ENCODE measurements around the gene C21orf91. TPM values are rescaled to one million over a fixed set of nuclear protein-coding genes. Genes with fewer than 3 reads are reported as not detected.

Gene C21orf91
- total and polyA plus RNA-seq, 2 experiments from 2014 or later: 10.9 to 20.0 TPM

DNA sequence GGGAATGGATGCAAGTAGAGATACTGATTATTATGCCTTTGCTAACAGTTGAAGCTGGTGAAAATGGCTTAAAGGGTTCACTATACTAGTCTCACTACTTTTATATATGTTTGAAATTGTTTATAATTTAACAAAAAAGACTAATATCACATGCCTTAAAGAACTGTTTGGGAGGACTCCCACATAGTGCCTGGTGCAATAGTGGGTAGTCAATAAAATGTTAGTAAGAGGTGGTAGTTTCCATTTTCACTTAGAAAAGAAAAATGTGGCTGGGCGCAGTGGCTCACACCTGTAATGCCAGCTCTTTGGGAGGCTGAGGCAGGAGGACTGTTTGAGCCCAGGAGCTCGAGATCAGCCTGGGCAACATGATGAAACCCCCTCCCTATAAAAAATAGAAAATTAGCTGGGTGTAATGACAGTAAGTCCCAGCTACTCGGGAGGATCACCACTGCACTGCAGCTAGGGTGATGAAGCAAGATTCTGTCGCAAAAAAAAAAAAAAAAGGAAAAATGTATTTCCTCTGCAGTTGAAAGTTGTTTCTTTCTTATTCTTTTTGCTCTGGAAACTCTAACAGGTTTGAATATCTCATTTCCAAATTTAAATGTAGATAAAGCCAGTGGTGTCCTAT is 24.5 kb downstream of the C21orf91 start (continued):
- TF ChIP-seq, protein P1, sequence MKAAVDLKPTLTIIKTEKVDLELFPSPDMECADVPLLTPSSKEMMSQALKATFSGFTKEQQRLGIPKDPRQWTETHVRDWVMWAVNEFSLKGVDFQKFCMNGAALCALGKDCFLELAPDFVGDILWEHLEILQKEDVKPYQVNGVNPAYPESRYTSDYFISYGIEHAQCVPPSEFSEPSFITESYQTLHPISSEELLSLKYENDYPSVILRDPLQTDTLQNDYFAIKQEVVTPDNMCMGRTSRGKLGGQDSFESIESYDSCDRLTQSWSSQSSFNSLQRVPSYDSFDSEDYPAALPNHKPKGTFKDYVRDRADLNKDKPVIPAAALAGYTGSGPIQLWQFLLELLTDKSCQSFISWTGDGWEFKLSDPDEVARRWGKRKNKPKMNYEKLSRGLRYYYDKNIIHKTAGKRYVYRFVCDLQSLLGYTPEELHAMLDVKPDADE (IDR thresholded peaks at IDR 0.05): no peak
- TF ChIP-seq ZNF114 (CRISPR knock-in tag; IDR thresholded peaks at IDR 0.05) (no peak), STAT1 (IDR thresholded peaks at IDR 0.05; ENCODE audit: unreplicated experiment) (no peak)

DNA sequence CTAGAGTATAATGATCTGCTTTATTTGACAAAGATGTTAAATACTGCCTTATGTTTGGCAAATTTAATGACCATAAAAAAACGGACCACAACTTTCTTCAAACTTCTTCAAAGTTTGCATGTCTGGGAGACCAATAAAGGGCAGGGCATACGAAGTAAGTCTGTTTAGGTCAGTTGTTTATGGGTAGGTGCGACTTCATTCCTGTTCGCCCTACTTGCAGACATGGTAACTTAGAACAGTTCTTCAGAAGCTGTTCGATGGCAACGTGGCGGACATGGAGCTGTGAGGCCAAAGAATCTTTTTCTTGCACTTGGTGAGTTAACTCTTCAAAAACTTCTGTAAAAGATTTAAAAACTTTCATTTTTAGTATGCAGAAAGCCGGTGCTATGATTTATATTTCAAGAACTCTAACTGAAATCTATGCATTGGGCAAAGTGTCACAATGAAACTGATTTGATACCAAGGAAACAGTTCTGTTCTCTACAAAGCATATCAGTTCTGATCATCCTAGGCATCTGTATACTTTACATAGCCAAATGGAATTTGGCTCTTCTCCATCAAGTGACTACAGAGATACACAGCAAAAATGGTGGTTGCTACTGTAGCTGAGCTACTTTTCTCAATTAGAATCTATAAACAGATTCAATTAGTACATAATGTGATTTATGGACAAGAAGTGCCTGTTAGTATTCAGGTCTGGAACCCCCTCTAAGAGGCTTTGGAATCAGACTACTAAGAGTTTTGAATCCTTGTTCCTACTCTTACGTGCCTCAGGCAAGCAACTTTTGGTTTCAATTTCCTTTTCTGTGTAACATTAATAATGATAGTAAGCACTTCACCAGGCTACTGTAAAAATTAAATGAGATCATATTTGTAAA is 25.7 kb downstream of the C21orf91 start:
- Mint-ChIP-seq H3K27ac (no peak overlapping the region), H3K9me3 (no peaks in the 10 kb centered on the region), H3K4me1 (no peaks in the 10 kb centered on the region), H3K36me3 (ENCODE audit: low read depth) (peaks cover 23% of the 10 kb centered on the region), H3K27me3 (ENCODE audit: insufficient read depth, low read depth, poor library complexity) (no peaks in the 10 kb centered on the region), H3K4me3 (no peak overlapping the region)
- H3K36me3 ChIP-seq (ENCODE audit: insufficient read depth): 0 out of 2 replicates have a peak, but pooled peaks cover 9% of the 10 kb centered on the region
- no peak for DNase-seq (ENCODE audit: low spot score)
- H3K4me2 ChIP-seq: no peak overlapping the region
- ATAC-seq: no peak
- no peaks in the 10 kb centered on the region for H3K4me1 ChIP-seq (ENCODE audit: insufficient read depth)
- H3K9me2 ChIP-seq (ENCODE audit: insufficient read depth): no peaks in the 10 kb centered on the region
- H3K79me2 ChIP-seq (replicated peaks; ENCODE audit: insufficient read depth): no peaks in the 10 kb centered on the region; the same call in 1 of the 2 replicates
- no peaks in the 10 kb centered on the region for H4K20me1 ChIP-seq (replicated peaks; ENCODE audit: insufficient read depth)
- no peak overlapping the region for H3K4me3 ChIP-seq
- no peak overlapping the region for H2AFZ ChIP-seq
- no peaks in the 10 kb centered on the region for H3F3A ChIP-seq (replicated peaks; ENCODE audit: low read depth)
- H3K27me3 ChIP-seq (ENCODE audit: insufficient read depth): no peaks in the 10 kb centered on the region
- H3K27ac ChIP-seq (ENCODE audit: low read depth): no peak overlapping the region
- TF ChIP-seq EZH2 (IDR thresholded peaks at IDR 0.05; ENCODE audit: low read depth, unreplicated experiment) (no peak), POLR2AphosphoS5 (IDR thresholded peaks at IDR 0.05; ENCODE audit: low read depth) (no peak), CREB1 (CRISPR knock-in tag; IDR thresholded peaks at IDR 0.05; ENCODE audit: low read depth) (no peak), ZNF331 (CRISPR knock-in tag; IDR thresholded peaks at IDR 0.05; ENCODE audit: low read depth) (no peak), JUNB (IDR thresholded peaks at IDR 0.05; ENCODE audit: unreplicated experiment) (no peak), ZNF114 (CRISPR knock-in tag; IDR thresholded peaks at IDR 0.05) (no peak), EZH2phosphoT487 (IDR thresholded peaks at IDR 0.05; ENCODE audit: unreplicated experiment) (no peak), NANOG (IDR thresholded peaks at IDR 0.05; ENCODE audit: borderline replicate concordance) (no peak), STAT1 (IDR thresholded peaks at IDR 0.05; ENCODE audit: unreplicated experiment) (no peak)
- TF ChIP-seq, protein P2, sequence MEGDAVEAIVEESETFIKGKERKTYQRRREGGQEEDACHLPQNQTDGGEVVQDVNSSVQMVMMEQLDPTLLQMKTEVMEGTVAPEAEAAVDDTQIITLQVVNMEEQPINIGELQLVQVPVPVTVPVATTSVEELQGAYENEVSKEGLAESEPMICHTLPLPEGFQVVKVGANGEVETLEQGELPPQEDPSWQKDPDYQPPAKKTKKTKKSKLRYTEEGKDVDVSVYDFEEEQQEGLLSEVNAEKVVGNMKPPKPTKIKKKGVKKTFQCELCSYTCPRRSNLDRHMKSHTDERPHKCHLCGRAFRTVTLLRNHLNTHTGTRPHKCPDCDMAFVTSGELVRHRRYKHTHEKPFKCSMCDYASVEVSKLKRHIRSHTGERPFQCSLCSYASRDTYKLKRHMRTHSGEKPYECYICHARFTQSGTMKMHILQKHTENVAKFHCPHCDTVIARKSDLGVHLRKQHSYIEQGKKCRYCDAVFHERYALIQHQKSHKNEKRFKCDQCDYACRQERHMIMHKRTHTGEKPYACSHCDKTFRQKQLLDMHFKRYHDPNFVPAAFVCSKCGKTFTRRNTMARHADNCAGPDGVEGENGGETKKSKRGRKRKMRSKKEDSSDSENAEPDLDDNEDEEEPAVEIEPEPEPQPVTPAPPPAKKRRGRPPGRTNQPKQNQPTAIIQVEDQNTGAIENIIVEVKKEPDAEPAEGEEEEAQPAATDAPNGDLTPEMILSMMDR (conservative IDR thresholded peaks at IDR 0.05; ENCODE audit: low read depth in 2 of 2): no peak
- TF ChIP-seq, protein P3, sequence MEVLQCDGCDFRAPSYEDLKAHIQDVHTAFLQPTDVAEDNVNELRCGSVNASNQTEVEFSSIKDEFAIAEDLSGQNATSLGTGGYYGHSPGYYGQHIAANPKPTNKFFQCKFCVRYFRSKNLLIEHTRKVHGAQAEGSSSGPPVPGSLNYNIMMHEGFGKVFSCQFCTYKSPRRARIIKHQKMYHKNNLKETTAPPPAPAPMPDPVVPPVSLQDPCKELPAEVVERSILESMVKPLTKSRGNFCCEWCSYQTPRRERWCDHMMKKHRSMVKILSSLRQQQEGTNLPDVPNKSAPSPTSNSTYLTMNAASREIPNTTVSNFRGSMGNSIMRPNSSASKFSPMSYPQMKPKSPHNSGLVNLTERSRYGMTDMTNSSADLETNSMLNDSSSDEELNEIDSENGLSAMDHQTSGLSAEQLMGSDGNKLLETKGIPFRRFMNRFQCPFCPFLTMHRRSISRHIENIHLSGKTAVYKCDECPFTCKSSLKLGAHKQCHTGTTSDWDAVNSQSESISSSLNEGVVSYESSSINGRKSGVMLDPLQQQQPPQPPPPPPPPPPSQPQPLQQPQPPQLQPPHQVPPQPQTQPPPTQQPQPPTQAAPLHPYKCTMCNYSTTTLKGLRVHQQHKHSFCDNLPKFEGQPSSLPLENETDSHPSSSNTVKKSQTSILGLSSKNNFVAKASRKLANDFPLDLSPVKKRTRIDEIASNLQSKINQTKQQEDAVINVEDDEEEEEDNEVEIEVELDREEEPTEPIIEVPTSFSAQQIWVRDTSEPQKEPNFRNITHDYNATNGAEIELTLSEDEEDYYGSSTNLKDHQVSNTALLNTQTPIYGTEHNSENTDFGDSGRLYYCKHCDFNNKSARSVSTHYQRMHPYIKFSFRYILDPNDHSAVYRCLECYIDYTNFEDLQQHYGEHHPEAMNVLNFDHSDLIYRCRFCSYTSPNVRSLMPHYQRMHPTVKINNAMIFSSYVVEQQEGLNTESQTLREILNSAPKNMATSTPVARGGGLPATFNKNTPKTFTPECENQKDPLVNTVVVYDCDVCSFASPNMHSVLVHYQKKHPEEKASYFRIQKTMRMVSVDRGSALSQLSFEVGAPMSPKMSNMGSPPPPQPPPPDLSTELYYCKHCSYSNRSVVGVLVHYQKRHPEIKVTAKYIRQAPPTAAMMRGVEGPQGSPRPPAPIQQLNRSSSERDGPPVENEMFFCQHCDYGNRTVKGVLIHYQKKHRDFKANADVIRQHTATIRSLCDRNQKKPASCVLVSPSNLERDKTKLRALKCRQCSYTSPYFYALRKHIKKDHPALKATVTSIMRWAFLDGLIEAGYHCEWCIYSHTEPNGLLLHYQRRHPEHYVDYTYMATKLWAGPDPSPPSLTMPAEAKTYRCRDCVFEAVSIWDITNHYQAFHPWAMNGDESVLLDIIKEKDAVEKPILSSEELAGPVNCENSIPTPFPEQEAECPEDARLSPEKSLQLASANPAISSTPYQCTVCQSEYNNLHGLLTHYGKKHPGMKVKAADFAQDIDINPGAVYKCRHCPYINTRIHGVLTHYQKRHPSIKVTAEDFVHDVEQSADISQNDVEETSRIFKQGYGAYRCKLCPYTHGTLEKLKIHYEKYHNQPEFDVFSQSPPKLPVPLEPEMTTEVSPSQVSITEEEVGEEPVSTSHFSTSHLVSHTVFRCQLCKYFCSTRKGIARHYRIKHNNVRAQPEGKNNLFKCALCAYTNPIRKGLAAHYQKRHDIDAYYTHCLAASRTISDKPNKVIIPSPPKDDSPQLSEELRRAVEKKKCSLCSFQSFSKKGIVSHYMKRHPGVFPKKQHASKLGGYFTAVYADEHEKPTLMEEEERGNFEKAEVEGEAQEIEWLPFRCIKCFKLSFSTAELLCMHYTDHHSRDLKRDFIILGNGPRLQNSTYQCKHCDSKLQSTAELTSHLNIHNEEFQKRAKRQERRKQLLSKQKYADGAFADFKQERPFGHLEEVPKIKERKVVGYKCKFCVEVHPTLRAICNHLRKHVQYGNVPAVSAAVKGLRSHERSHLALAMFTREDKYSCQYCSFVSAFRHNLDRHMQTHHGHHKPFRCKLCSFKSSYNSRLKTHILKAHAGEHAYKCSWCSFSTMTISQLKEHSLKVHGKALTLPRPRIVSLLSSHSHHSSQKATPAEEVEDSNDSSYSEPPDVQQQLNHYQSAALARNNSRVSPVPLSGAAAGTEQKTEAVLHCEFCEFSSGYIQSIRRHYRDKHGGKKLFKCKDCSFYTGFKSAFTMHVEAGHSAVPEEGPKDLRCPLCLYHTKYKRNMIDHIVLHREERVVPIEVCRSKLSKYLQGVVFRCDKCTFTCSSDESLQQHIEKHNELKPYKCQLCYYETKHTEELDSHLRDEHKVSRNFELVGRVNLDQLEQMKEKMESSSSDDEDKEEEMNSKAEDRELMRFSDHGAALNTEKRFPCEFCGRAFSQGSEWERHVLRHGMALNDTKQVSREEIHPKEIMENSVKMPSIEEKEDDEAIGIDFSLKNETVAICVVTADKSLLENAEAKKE (CRISPR knock-in tag; IDR thresholded peaks at IDR 0.05): no peak

Measured in GM23338 (cell line).